HG02970 (cell line): ENCODE results near the gene CMTM6.
"Not testable (repeated sequence)": the region's sequence is repeated elsewhere in the genome, so short reads cannot be mapped to it uniquely, and the experiment has no call there.

Experiments used
- ATAC-seq: cut with Tn5 transposase; IDR thresholded peaks from one replicate; pipeline ENCODE4 v1.9.1; 2021; ENCODE audit warnings: mild to moderate bottlenecking, moderate library complexity, moderate number of reproducible peaks; ENCODE audit not compliant: unreplicated experiment, low FRiP score

Gene CMTM6

GRCh38 chr3:32502118-32502945 is at the start of gene CMTM6:
Gene CMTM6 (minus strand): TSS chr3:32502852. CDS start chr3:32502745, 107 bp downstream.
- ATAC-seq = peak; percentile 64

GRCh38 chr3:32552013-32552412 is 49.4 kb upstream of the CMTM6 start:
- ATAC-seq = no peak

- ATAC-seq = no peak
Measured at GRCh38 chr3:32551496-32551895, 48.8 kb upstream of the CMTM6 start.

GRCh38 chr3:32551087-32551486 is 48.4 kb upstream of the CMTM6 start:
- no peak for ATAC-seq

GRCh38 chr3:32545305-32545704 is 42.7 kb upstream of the CMTM6 start:
- ATAC-seq = no peak

GRCh38 chr3:32544894-32545293 is 42.2 kb upstream of the CMTM6 start:
- ATAC-seq = no peak

- no peak for ATAC-seq
Measured at GRCh38 chr3:32542807-32543206, 40.2 kb upstream of the CMTM6 start.

GRCh38 chr3:32540899-32541298 is 38.2 kb upstream of the CMTM6 start:
- ATAC-seq = no peak

- ATAC-seq = no peak
Measured at GRCh38 chr3:32532434-32532833, 29.8 kb upstream of the CMTM6 start.

- no peak for ATAC-seq
Measured at GRCh38 chr3:32531010-32531647, 28.5 kb upstream of the CMTM6 start.

GRCh38 chr3:32525720-32526119 is 23.1 kb upstream of the CMTM6 start:
- no peak for ATAC-seq

- ATAC-seq = no peak
Measured at GRCh38 chr3:32522682-32523081, 20.0 kb upstream of the CMTM6 start.

- not testable (repeated sequence) for ATAC-seq
Measured at GRCh38 chr3:32518921-32519320, 16.3 kb upstream of the CMTM6 start.

- not testable (repeated sequence) for ATAC-seq
Measured at GRCh38 chr3:32516751-32517150, 14.1 kb upstream of the CMTM6 start.

GRCh38 chr3:32511005-32511404 is 8.4 kb upstream of the CMTM6 start:
- no peak for ATAC-seq

GRCh38 chr3:32510075-32510724 is 7.5 kb upstream of the CMTM6 start:
- no peak for ATAC-seq

- no peak for ATAC-seq
Measured at GRCh38 chr3:32508711-32509110, 6.1 kb upstream of the CMTM6 start.

- ATAC-seq = no peak
Measured at GRCh38 chr3:32506466-32506865, 3.8 kb upstream of the CMTM6 start.

- no peak for ATAC-seq
Measured at GRCh38 chr3:32502946-32503286, 264 bp upstream of the CMTM6 start.

GRCh38 chr3:32501783-32502117 is 902 bp downstream of the CMTM6 start:
- no peak for ATAC-seq

- no peak for ATAC-seq
Measured at GRCh38 chr3:32500880-32501782, 1.5 kb downstream of the CMTM6 start.
